GM12873 (cell line): ENCODE measurements around the gene ACTN4.

Experiments
- TF ChIP-seq, protein P1 (sequence below): IDR thresholded peaks from 2 replicates; pipeline ENCODE4 v1.5.1; 2012; ENCODE audit warnings: low read depth, mild to moderate bottlenecking, moderate library complexity, low read length, control low read depth; ENCODE audit not compliant: insufficient read depth; ENCODE audit errors: missing control alignments

ACTN4 gene

DNA sequence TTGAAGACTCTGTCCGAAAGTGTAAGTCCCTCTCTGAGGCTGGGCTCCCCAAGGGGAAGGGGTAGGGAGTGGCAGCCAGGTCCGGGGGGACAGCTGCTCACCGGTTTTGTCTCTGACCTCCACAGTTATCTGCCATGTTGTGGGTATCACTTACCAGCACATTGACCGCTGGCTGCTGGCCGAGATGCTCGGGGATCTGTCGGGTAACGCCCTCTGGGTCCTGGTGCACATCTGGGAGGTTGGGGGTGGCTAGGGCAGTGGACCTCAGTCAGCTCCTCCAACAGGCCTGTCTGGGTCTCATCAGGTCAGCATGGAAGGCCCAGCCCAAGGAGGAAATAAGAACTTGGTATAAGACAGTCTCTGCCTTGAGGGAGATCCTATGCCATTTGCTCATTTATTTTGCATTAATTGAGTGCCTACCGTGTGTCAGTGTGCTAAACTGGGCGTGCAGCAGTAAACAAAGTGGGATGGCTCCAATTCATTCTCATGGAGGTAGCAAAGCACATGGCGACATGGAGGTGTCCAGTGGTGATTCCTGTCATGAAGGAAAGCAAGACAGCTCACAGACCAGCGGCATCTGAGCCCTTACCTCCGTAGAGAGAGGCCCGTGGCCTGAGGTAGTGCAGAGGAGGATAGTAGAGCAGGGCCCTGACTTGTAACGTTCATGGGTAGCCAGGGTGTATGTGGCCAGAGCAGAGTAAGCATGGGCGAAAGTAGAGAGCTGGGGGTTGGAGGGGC, 14.8 kb upstream of the ACTN4 start:
- TF ChIP-seq, protein P1, sequence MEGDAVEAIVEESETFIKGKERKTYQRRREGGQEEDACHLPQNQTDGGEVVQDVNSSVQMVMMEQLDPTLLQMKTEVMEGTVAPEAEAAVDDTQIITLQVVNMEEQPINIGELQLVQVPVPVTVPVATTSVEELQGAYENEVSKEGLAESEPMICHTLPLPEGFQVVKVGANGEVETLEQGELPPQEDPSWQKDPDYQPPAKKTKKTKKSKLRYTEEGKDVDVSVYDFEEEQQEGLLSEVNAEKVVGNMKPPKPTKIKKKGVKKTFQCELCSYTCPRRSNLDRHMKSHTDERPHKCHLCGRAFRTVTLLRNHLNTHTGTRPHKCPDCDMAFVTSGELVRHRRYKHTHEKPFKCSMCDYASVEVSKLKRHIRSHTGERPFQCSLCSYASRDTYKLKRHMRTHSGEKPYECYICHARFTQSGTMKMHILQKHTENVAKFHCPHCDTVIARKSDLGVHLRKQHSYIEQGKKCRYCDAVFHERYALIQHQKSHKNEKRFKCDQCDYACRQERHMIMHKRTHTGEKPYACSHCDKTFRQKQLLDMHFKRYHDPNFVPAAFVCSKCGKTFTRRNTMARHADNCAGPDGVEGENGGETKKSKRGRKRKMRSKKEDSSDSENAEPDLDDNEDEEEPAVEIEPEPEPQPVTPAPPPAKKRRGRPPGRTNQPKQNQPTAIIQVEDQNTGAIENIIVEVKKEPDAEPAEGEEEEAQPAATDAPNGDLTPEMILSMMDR = no peak

DNA sequence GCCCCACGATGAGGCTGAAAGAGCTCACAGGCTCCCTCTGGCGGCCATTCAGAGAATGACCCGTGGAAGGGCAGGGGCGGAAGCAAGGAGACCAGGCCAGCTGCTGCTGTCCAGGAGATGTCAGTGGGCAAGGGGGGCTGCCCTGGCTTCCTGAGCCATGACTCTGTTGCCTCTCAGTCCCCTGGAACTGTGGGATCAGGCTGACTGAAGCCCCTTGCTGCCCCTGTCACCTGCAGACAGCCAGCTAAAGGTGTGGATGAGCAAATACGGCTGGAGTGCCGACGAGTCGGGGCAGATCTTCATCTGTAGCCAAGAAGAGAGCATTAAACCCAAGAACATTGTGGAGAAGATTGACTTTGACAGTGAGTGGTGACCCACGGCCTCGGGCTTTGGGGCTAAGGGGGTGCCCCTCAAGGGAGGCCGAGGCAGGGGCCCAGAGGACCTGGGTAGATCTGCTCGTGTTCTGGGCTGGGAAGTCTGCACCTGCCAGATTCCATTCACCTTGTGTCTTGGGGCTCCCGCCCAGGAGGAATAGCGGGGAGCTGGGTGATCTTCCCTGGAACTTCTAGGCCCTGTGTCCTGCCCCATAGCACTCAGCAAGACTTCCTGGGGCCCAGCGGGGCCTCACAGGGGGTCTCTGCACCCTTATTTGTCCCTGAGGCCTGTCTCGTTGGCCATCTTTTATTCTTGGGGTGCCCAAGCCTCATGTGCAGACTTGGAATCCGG, 12.5 kb upstream of the ACTN4 start:
- TF ChIP-seq, protein P1 = peak; percentile 96

DNA sequence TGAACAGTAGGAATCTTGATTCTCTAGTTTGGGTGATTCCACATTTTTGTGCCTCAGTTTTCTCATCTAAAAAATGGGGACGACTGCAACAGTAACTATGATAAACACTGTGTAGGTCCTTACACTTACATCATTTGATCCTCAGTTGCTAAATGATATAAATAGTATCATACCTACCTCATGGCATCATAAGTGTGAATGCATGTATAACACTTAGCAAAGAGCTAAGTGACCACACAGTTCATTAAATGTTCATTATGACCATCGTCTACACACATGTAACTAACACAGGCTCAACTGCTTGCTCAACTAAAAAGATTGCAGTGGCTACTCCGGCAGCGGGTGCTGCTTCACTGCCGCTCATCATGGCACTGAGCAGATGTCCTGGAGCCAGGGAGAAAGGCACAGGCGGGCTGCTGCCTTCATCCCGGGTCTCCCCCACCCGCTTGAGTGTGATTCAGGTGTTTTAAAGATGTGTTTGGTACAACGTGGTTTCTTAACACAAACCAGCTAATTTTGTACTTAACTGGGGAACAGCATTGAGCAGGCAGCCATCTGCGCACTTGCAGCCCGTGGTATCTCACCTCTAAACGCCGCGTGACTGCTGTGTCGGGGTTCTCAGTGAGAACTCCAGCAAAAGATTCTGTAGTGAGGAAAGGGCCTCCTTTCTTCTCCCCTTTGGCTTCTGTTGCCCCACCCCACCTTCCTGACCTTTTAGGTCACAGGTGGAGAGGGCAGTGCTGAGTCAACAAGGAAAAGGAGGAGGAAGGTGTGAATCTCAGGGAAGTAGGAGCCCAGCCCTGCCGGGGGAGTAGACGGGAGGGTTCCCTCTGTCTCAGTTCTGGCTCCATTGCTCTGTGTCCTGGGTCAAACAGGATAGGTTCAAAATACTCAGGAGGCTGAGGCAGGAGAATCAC, 11.7 kb upstream of the ACTN4 start:
- TF ChIP-seq, protein P1 = no peak

DNA sequence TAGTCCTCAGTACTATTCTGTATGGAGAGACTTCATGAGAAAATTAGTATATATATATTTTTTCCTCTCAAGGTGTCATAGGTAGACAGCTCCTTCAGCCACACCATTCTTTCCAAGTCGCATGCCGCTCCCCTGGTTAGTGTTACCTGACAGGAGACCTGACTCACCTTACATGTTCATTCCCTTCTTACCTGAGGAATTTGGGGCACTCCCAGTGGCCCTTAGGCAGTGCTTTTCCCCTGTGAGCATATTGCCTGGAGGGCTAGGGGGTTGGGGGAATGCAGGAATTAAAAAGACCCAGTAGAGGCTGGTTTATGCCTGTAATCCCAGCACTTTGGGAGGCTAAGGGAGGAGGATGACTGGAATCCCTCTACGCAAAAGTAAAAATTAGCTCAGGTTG, 9.0 kb upstream of the ACTN4 start:
- TF ChIP-seq, protein P1 = no peak

DNA sequence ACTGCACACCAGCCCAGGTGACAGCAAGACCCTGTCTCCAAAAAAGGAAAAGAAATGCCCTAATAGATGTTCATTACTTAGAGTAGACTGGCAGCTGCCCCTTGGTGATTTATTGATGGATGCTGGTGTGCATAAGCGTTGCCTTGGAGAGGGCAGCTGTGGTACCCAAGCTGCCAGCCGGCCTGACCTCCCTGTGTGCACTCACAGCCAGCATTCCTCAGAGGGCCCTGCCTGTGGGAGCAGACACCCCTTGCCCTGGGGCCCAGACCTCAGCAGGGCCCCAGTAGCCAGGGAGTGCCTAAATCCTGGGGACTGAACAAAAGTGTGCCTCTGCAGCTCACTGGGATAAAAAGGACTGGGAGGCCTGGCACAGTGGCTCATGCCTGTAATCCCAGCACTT, 7.8 kb upstream of the ACTN4 start:
- TF ChIP-seq, protein P1 = no peak

DNA sequence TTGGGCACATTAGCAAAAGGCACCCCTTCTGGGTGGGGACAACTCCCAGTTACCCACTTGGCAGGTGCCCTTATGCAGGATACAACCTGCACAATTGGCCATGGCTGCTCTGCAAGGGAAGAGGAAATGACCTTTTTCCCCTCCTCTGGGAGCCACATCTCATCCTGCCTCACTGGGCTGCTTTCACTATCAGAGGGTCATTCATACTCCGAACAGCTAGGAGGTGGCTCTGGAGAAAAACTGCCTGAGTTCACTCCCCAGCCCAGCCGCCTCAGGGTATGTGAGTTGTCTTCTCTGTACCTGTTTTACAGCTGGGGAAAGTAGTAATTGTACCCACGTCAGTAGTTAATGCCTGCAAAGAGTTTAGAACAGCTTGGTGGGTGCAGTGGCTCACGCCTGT, 7.1 kb upstream of the ACTN4 start:
- TF ChIP-seq, protein P1 = no peak

DNA sequence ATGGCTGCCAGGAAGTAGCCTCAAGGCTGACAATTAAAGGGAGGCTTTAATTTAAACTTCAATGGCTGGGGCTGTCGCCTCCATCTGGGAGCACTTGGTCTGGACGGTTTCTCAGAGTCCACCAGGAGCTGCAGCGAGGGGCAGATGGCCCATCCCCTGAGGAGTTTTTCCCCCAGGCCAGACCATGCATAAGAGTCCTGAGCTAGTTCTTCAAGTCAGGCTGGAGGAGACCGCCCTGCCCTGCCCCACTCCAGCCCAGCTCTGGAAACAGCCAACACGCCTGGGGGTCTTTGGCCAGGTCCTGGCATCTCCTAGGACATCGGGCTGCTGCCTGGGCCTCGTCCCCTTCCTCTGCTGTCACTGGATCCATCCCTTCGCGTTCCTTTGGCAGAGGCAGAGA, 5.3 kb upstream of the ACTN4 start:
- TF ChIP-seq, protein P1 = no peak
